T-helper 1 cell (primary cell): ENCODE results near the gene SMARCAD1.
"Not testable (repeated sequence)": the region's sequence is repeated elsewhere in the genome, so short reads cannot be mapped to it uniquely, and the experiment has no call there.

ENCODE experiments used
- DNase-seq, 5 donors: peaks; one replicate each; pipeline ENCODE4 v3.0.0-alpha.2; 2012 to 2020

The SMARCAD1 gene

GRCh38 chr4:94302191-94302590 lies 94.5 kb downstream of the SMARCAD1 start:
- no peak for DNase-seq

GRCh38 chr4:94304365-94304971 lies 96.8 kb downstream of the SMARCAD1 start:
- peak in 1 of 5 donors; percentile 27 for DNase-seq

GRCh38 chr4:94305466-94306225 lies 98.0 kb downstream of the SMARCAD1 start:
- no peak for DNase-seq

- no peak for DNase-seq
Observed at GRCh38 chr4:94306713-94307112, 99.0 kb downstream of the SMARCAD1 start.

GRCh38 chr4:94307231-94307871 lies 99.7 kb downstream of the SMARCAD1 start:
- DNase-seq: no peak

GRCh38 chr4:94319927-94320326 lies 112.3 kb downstream of the SMARCAD1 start:
- DNase-seq: not testable (repeated sequence)

- DNase-seq: no peak
Observed at GRCh38 chr4:94325835-94326234, 118.2 kb downstream of the SMARCAD1 start.

GRCh38 chr4:94329933-94330332 lies 122.3 kb downstream of the SMARCAD1 start:
- no peak for DNase-seq

- peak in 1 of 5 donors; percentile 11 for DNase-seq
Observed at GRCh38 chr4:94332983-94333590, 125.4 kb downstream of the SMARCAD1 start.

- no peak for DNase-seq
Observed at GRCh38 chr4:94333866-94334265, 126.2 kb downstream of the SMARCAD1 start.

GRCh38 chr4:94334476-94334875 lies 126.8 kb downstream of the SMARCAD1 start:
- no peak for DNase-seq

GRCh38 chr4:94334962-94335361 lies 127.3 kb downstream of the SMARCAD1 start:
- DNase-seq: no peak

- no peak for DNase-seq
Observed at GRCh38 chr4:94336303-94336702, 128.6 kb downstream of the SMARCAD1 start.

- DNase-seq: not testable (repeated sequence)
Observed at GRCh38 chr4:94336791-94337190, 129.1 kb downstream of the SMARCAD1 start.

- peak in 1 of 5 donors; percentile 73 for DNase-seq
Observed at GRCh38 chr4:94338681-94339351, 131.2 kb downstream of the SMARCAD1 start.

- peak in 2 of 5 donors; percentile 1 to 71 for DNase-seq
Observed at GRCh38 chr4:94339779-94340178, 132.1 kb downstream of the SMARCAD1 start.
